ENCODE measurements around the gene ADRB2.

Gene ADRB2

GRCh38 chr5:148849461-148849860 lies 23.1 kb downstream of the ADRB2 start:
- Histone ChIP-seq H3K36me3 (ENCODE audit: control insufficient read depth, insufficient read depth, low read length) (no peaks in the 10 kb centered on the region), H3K4me3 (ENCODE audit: insufficient read depth, low read depth, low read length, poor library complexity, severe bottlenecking) (no peak overlapping the region), H3K27ac (ENCODE audit: insufficient read depth, low read length, poor library complexity, severe bottlenecking) (no peak overlapping the region), H3K4me1 (ENCODE audit: control insufficient read depth, insufficient read depth, low read length, poor library complexity, severe bottlenecking) (peaks cover 12% of the 10 kb centered on the region), H3K27me3 (replicated peaks; ENCODE audit: control insufficient read depth, insufficient read depth, low read length, poor library complexity, severe bottlenecking) (no peaks in the 10 kb centered on the region), H3K9me3 (ENCODE audit: control insufficient read depth, low read length) (no peaks in the 10 kb centered on the region)
- DNase-seq: peak in 2 of 3 donors; percentile 17 to 25

DNA sequence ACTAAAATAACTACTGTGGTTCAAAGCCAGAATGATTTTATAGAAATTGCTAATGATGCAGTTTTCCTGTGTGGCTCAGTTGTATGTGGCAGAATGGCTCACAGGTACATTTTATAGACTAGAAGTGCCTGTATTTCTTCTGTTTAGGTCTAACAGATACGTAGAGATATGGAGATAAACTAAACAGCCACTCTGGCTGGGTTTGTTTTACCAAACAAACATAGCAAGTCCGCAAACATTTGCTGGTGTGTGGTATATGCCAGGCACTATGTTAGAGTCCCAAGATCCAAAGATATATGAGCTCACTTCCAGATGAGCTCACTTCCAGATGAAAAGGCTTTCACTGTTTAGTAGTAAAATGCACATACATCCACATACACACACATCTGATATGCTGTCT lies 24.4 kb downstream of the ADRB2 start:
- Histone ChIP-seq H3K27me3 (replicated peaks; ENCODE audit: control insufficient read depth, insufficient read depth, low read length, poor library complexity, severe bottlenecking) (no peaks in the 10 kb centered on the region), H3K27ac (ENCODE audit: insufficient read depth, low read length, poor library complexity, severe bottlenecking) (no peak overlapping the region), H3K36me3 (ENCODE audit: control insufficient read depth, insufficient read depth, low read length) (no peaks in the 10 kb centered on the region), H3K9me3 (ENCODE audit: control insufficient read depth, low read length) (no peaks in the 10 kb centered on the region), H3K4me3 (ENCODE audit: insufficient read depth, low read depth, low read length, poor library complexity, severe bottlenecking) (no peak overlapping the region), H3K4me1 (ENCODE audit: control insufficient read depth, insufficient read depth, low read length, poor library complexity, severe bottlenecking) (peaks cover 21% of the 10 kb centered on the region)
- DNase-seq: no peak

DNA sequence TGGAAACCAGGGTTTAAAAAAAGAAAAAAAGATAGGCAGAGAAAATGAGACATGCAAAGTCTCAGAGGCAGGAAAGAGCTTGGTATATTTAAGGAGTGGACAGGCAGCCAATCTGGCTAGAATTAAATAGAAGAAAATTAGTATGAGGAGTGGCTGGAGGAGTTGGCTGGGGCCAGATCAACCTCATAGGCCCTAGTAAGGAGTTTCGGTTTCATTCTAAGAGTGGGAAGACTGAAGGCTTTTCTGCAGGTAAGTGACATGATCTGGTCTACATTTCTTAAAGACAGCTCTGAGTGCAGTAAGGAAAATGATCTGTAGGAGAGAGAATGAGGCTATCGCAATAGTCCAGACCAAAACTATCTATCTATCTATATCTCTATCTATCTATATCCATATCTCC lies 27.5 kb downstream of the ADRB2 start:
- no peak overlapping the region for H3K4me3 ChIP-seq (ENCODE audit: insufficient read depth, low read depth, low read length, poor library complexity, severe bottlenecking)
- DNase-seq: no peak
- H3K27ac ChIP-seq (ENCODE audit: insufficient read depth, low read length, poor library complexity, severe bottlenecking): no peak overlapping the region
- H3K36me3 ChIP-seq (ENCODE audit: control insufficient read depth, insufficient read depth, low read length): no peaks in the 10 kb centered on the region
- H3K9me3 ChIP-seq (ENCODE audit: control insufficient read depth, low read length): no peaks in the 10 kb centered on the region
- no peaks in the 10 kb centered on the region for H3K27me3 ChIP-seq (replicated peaks; ENCODE audit: control insufficient read depth, insufficient read depth, low read length, poor library complexity, severe bottlenecking)
- peaks cover 14% of the 10 kb centered on the region for H3K4me1 ChIP-seq (ENCODE audit: control insufficient read depth, insufficient read depth, low read length, poor library complexity, severe bottlenecking)

DNA sequence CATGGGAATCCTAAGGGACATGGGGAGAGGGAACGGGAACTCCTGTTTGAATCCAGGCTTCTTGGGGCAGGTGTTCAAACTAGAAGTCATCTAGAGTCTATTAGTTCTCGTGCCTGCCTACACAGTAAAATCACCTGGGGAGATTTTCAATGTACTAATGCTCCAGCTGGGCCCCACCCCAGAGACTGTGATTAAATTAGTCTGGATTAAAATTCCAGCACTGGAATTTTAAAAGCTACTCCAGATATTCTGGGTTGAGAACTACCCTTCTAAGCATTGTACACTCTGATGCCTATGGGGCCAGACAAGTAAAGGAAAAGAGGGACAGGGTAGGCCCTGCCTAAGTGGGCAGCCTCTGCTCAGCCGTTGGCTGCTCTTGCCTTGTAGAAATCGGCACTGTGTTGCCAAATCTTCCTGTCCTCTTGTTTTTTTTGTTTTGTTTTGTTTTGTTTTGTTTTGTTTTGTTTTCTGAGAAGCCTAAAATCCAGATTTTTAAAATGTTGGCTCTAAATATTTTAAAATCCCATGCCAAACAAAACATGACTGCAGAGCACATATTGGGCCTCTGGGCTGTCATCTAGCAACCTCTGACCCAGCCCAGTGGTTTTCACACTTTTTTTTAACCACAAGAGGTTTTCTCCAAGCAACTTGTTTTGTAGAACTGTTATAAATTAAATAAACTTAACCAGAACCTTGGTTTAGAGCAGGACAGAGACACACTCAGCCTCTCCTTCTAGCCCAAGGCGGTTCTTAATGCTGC lies 29.0 kb downstream of the ADRB2 start:
- Histone ChIP-seq H3K27me3 (replicated peaks; ENCODE audit: control insufficient read depth, insufficient read depth, low read length, poor library complexity, severe bottlenecking) (no peaks in the 10 kb centered on the region), H3K27ac (ENCODE audit: insufficient read depth, low read length, poor library complexity, severe bottlenecking) (peak overlapping the region; percentile 36), H3K9me3 (ENCODE audit: control insufficient read depth, low read length) (no peaks in the 10 kb centered on the region), H3K36me3 (ENCODE audit: control insufficient read depth, insufficient read depth, low read length) (no peaks in the 10 kb centered on the region), H3K4me3 (ENCODE audit: insufficient read depth, low read depth, low read length, poor library complexity, severe bottlenecking) (no peak overlapping the region), H3K4me1 (ENCODE audit: control insufficient read depth, insufficient read depth, low read length, poor library complexity, severe bottlenecking) (peaks cover 9% of the 10 kb centered on the region)
- no peak for DNase-seq

DNA sequence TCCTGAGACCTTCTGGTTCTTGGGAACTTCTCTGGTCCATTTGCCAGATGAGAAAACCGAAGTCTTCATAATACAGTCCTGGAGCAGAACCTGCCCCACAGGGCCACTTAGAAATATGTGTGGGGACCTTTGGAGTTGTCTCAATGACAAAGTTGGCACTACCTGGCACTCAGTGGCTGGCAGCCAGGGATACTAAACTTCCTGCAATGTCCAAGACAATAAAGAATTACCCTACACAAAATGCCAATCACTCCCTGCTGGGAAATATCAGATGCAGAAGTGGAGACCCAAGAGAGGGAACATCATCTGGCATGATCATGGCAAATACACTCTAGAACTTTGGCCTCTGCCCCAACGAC lies 29.6 kb downstream of the ADRB2 start:
- DNase-seq: no peak
- Histone ChIP-seq H3K27ac (ENCODE audit: insufficient read depth, low read length, poor library complexity, severe bottlenecking) (peak overlapping the region; percentile 36), H3K9me3 (ENCODE audit: control insufficient read depth, low read length) (no peaks in the 10 kb centered on the region), H3K36me3 (ENCODE audit: control insufficient read depth, insufficient read depth, low read length) (no peaks in the 10 kb centered on the region), H3K4me3 (ENCODE audit: insufficient read depth, low read depth, low read length, poor library complexity, severe bottlenecking) (no peak overlapping the region), H3K27me3 (replicated peaks; ENCODE audit: control insufficient read depth, insufficient read depth, low read length, poor library complexity, severe bottlenecking) (no peaks in the 10 kb centered on the region), H3K4me1 (ENCODE audit: control insufficient read depth, insufficient read depth, low read length, poor library complexity, severe bottlenecking) (peaks cover 9% of the 10 kb centered on the region)

DNA sequence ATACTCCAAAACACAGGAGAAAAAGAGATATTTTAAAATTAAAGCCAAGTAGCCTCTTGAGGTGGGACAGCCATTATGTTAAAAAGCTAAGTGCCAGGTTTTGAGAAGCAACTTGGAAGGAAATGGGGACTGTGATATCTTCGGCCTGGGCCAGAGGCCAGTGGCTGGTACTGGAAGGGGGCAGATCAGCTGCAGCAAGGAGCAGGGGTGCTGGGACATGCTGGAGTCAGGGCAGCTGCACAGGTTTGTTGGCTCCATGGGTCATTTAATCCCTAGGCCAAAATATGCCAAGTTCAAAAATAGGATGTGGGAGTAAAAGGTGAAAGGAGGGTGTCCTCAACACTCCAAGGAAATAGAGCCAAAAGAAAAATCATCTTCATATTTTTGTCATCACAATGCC lies 30.0 kb downstream of the ADRB2 start:
- H3K4me3 ChIP-seq (ENCODE audit: insufficient read depth, low read depth, low read length, poor library complexity, severe bottlenecking): no peak overlapping the region
- H3K27me3 ChIP-seq (replicated peaks; ENCODE audit: control insufficient read depth, insufficient read depth, low read length, poor library complexity, severe bottlenecking): no peaks in the 10 kb centered on the region
- H3K36me3 ChIP-seq (ENCODE audit: control insufficient read depth, insufficient read depth, low read length): no peaks in the 10 kb centered on the region
- no peak for DNase-seq
- no peaks in the 10 kb centered on the region for H3K9me3 ChIP-seq (ENCODE audit: control insufficient read depth, low read length)
- H3K4me1 ChIP-seq (ENCODE audit: control insufficient read depth, insufficient read depth, low read length, poor library complexity, severe bottlenecking): peaks cover 9% of the 10 kb centered on the region
- H3K27ac ChIP-seq (ENCODE audit: insufficient read depth, low read length, poor library complexity, severe bottlenecking): peak overlapping the region; percentile 36

- H3K36me3 ChIP-seq (ENCODE audit: control insufficient read depth, insufficient read depth, low read length): no peaks in the 10 kb centered on the region
- no peaks in the 10 kb centered on the region for H3K9me3 ChIP-seq (ENCODE audit: control insufficient read depth, low read length)
- H3K4me3 ChIP-seq (ENCODE audit: insufficient read depth, low read depth, low read length, poor library complexity, severe bottlenecking): no peak overlapping the region
- no peak for DNase-seq
- H3K27me3 ChIP-seq (replicated peaks; ENCODE audit: control insufficient read depth, insufficient read depth, low read length, poor library complexity, severe bottlenecking): no peaks in the 10 kb centered on the region
- H3K27ac ChIP-seq (ENCODE audit: insufficient read depth, low read length, poor library complexity, severe bottlenecking): no peak overlapping the region
- peaks cover 9% of the 10 kb centered on the region for H3K4me1 ChIP-seq (ENCODE audit: control insufficient read depth, insufficient read depth, low read length, poor library complexity, severe bottlenecking)
These were observed 31.1 kb downstream of the ADRB2 start for GRCh38 chr5:148857474-148857873.

DNA sequence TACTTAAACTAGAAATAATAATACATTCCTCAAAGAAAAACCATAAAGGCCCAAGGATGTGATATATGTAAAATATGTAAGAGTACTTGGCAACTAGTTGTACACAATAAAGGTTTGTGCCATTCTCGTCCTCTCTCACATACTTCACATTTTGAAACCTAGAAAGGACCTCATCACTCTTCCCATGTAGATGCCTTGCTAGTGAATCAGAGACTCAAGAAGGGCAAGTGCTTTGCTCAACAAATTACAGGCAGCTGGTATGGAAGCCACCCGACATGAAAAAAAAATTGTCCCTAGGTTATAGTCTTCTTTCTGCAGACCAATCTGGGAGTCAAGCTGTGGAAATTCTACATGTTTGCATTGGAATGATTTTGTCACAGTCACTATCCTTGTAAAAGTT lies 31.7 kb downstream of the ADRB2 start:
- H3K4me3 ChIP-seq (ENCODE audit: insufficient read depth, low read depth, low read length, poor library complexity, severe bottlenecking): no peak overlapping the region
- no peak for DNase-seq
- H3K9me3 ChIP-seq (ENCODE audit: control insufficient read depth, low read length): no peaks in the 10 kb centered on the region
- no peaks in the 10 kb centered on the region for H3K36me3 ChIP-seq (ENCODE audit: control insufficient read depth, insufficient read depth, low read length)
- no peaks in the 10 kb centered on the region for H3K27me3 ChIP-seq (replicated peaks; ENCODE audit: control insufficient read depth, insufficient read depth, low read length, poor library complexity, severe bottlenecking)
- H3K27ac ChIP-seq (ENCODE audit: insufficient read depth, low read length, poor library complexity, severe bottlenecking): no peak overlapping the region
- H3K4me1 ChIP-seq (ENCODE audit: control insufficient read depth, insufficient read depth, low read length, poor library complexity, severe bottlenecking): peaks cover 9% of the 10 kb centered on the region

DNA sequence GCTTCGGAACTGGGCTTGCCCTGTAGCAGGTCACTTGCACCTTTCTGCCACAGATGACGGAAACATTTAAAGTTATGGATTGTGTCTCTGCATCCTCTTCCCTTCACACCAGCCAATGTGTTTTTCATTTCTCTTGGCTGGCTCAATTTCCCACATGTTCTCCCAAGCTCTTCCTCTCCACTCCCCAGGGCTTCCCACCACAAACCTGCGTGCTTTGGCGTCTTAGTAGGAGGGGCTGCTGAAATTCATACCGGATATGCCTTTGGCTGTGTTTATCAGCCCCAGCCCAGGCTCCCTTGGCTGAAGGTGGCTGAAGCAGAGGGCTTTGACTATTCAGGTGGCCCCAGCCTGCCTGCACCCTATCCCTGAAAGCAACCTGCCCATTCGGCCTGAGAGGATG lies 32.1 kb downstream of the ADRB2 start:
- Histone ChIP-seq H3K36me3 (ENCODE audit: control insufficient read depth, insufficient read depth, low read length) (no peaks in the 10 kb centered on the region), H3K27ac (ENCODE audit: insufficient read depth, low read length, poor library complexity, severe bottlenecking) (no peak overlapping the region), H3K27me3 (replicated peaks; ENCODE audit: control insufficient read depth, insufficient read depth, low read length, poor library complexity, severe bottlenecking) (no peaks in the 10 kb centered on the region), H3K9me3 (ENCODE audit: control insufficient read depth, low read length) (no peaks in the 10 kb centered on the region), H3K4me1 (ENCODE audit: control insufficient read depth, insufficient read depth, low read length, poor library complexity, severe bottlenecking) (peaks cover 9% of the 10 kb centered on the region), H3K4me3 (ENCODE audit: insufficient read depth, low read depth, low read length, poor library complexity, severe bottlenecking) (no peak overlapping the region)
- no peak for DNase-seq

DNA sequence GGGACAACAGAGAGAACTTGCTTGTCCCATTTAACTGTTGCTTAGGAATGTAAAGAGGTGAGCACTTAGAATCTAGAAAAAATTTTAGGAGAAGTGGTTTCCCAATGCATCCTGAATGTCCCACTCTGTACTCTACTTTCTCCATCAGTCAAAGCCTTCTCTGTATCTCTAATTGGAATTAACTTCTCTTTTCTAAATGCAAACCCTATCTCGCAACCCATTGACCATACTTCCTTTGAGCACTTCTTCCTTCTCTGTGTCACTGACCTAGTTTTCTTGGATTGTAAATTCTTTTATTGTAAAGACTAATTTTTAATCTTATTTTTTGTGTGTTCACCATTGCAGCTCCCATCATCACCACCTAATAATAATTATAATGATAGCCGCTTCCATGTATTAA lies 33.3 kb downstream of the ADRB2 start:
- Histone ChIP-seq H3K9me3 (ENCODE audit: control insufficient read depth, low read length) (no peaks in the 10 kb centered on the region), H3K36me3 (ENCODE audit: control insufficient read depth, insufficient read depth, low read length) (no peaks in the 10 kb centered on the region), H3K27ac (ENCODE audit: insufficient read depth, low read length, poor library complexity, severe bottlenecking) (no peak overlapping the region), H3K4me3 (ENCODE audit: insufficient read depth, low read depth, low read length, poor library complexity, severe bottlenecking) (no peak overlapping the region), H3K27me3 (replicated peaks; ENCODE audit: control insufficient read depth, insufficient read depth, low read length, poor library complexity, severe bottlenecking) (no peaks in the 10 kb centered on the region), H3K4me1 (ENCODE audit: control insufficient read depth, insufficient read depth, low read length, poor library complexity, severe bottlenecking) (peaks cover 7% of the 10 kb centered on the region)
- DNase-seq: no peak

Data from effector memory CD4-positive, alpha-beta T cell (primary cell).